Activated T-helper 9 cell treated with anti-CD3 and anti-CD28 coated beads, Interleukin-2, amount 50 U/mL, for 16 hours (primary cell): ENCODE data around the gene MPP3.
A peak's percentile ranks its signal among the peaks of the same experiment; 100 is the strongest.
"Not testable (repeated sequence)": the region's sequence is repeated elsewhere in the genome, so short reads cannot be mapped to it uniquely, and the experiment has no call there.

Source experiments
- DNase-seq: peaks from one replicate; pipeline ENCODE4 v3.0.0-alpha.2; 2020; ENCODE audit warnings: low read depth

Gene MPP3

DNA sequence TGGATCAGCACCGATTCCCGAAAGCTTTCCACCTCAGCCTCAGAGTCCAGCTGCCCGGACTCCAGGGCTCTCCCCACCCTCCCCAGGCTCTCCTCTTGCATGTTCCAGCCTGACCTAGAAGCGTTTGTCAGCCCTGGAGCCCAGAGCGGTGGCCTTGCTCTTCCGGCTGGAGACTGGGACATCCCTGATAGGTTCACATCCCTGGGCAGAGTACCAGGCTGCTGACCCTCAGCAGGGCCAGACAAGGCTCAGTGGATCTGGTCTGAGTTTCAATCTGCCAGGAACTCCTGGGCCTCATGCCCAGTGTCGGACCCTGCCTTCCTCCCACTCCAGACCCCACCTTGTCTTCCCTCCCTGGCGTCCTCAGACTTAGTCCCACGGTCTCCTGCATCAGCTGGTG is 29.0 kb upstream of the MPP3 start:
- DNase-seq, result no peak

DNA sequence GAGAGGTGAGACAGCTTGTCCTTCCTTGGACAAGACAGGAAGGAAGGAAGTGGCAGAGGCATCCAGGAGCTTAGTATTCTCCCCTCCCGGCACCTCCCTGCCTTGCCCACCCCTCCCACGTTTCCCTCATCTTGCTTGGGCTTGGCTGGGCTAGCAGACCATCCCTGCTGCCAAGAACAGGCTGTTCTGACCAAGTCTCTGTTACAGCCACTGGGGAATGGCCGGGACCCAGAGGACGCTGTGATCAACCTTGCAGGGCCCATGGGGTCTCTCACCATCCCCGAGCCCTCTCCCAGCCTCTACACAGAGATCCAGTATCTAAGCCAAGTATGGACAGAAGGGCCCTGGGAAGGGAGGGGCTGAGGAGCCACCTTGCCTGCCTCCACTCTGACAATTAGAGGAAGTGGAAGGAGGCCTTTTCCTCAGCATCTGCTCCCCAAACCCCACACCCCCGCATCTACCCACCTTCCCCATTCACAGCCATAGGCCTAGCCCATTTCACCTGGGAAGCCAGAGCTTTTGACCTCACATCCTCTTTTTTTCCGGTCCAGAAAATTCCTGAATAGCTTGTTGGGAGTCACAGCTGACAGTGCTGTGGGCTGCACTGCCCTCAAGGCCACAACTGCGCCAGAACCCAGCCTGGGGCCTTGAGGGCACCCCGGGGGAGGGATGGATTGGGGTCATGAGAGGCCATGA is 28.1 kb upstream of the MPP3 start:
- no peak for DNase-seq

DNA sequence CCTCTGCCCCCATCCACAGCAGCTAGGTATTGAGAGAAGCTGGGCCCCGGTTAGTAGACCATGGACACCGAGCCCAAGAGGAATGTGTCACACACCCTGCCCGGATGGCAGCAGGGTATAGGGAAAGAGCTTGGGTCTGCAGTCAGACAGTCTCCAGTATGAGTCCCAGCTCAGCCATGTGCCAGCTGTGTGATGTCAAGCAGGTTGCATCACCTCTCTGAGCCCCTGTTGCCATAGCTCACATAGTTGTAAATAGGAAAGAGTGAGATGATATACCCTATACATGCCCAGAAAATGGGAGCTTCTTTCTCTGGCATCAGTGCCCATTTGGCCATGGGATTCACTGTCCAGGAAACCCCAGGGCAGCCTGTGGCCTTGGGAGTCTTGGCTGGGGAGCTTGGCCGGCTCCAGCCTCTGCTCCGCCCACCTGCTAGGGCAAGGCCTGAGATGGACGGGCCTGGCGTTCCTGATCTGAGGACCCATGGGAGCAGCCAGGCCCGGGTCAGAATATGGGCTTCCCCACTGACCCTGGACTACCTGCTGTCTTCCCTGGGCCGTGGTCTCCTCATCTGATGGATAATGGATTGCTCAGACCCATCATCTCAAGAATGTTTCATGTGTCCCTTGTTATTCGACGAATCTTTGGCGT is 27.3 kb upstream of the MPP3 start:
- DNase-seq, result no peak

DNA sequence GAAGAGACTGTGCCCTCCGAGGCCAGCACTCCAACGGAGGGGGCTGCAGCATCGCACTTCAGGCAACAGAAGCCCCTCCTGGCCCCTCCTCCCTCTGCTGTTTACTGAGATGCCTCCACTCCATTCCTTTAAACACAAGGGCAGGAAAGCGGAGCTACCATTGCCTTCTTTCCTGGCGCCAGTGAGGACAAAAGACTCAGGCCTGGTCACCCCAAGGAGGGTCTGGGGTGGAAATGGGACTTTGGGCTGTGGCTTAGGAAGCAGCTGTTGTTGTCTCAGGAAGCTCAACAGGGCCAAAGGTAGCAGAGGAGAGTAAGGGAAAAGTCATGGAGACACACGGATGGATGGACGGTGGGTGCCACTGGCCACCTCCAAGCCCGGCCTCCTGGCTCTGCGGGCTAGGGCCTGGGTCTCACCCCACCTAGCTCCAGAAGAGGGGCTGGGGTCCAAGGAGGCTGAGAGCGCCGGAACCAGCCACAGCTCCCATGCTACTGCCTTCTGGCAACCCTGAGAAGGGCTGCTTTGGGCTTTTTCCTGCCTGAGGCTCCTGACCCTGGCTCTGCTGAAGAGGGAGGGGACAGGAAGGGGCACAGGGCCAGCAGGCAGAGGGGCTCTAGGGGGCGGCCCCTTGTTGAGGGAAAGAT is 25.1 kb upstream of the MPP3 start:
- no peak for DNase-seq

DNA sequence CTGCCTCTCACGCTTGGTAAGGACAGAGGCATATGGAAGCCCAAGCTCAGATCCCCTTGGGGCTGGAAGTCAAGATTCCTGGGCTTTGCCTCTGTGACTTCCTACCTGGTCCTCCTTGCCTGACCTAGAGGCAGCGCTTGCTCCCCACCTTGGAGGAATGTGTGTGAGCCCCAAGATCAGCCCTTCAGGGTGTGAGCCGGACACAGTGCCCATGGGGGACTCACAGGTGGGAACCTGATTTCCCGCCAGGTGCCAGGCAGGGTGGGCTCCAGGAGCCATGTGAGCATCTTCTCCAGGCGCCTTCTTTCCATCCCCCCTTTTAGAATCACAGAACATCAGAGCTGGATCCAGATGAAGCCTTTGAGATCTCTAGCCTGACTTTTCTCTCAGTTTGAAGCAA is 24.2 kb upstream of the MPP3 start:
- no peak for DNase-seq

DNA sequence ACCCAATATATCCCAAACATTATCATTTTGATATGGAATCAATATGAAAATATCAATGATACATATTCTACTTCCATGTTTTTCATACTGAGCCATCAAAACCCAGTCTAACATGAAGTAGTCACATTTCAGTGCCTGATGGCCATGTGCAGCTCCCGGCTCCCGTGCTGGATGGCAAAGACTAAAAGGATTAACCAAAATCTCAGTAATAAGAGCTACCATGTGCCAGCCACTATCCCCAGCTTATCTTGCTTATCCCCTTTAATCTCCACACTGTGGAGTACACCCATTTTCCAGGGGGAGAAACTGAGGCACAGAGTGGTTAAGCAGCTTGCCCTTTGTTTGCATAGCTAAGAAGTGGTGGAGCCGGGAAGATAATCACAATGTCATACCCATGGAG is 23.2 kb upstream of the MPP3 start:
- DNase-seq, result no peak

DNA sequence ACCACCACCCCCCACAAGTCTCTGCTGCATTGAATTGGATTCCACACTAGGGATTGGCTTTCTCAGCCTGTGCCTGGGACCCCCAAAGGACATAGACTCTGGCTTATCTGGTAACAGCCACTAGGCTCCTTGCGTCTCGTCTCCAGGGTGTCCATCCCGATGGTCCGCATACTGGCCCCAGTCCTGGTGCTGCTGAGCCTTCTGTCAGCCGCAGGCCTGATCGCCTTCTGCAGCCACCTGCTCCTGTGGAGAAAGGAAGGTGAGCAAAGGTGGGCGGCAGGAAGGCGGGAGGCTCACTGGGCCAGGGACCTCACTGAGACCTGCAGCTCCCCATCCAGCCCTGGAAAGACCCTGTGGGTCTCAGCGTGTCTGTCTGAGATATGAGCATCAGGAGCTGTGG is 22.1 kb upstream of the MPP3 start:
- no peak for DNase-seq

DNA sequence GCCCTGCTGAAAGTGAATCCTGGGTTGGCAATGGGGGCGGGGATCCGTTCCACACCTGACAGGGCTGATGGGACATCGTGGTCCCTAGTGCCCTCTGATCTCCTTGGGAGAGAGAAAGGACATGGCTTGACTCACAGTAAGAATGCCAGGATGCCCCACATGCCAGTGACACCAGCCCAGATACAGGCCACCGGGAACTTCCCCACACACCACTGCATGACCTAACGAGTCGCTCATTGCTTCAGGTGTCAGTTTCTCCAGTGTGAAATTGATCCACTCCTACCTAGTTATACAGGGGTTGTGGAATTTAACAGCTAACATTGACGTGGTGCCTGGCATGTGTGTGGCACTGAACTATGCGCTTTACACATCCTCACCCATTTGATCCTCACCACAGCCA is 21.6 kb upstream of the MPP3 start:
- DNase-seq, result no peak

DNA sequence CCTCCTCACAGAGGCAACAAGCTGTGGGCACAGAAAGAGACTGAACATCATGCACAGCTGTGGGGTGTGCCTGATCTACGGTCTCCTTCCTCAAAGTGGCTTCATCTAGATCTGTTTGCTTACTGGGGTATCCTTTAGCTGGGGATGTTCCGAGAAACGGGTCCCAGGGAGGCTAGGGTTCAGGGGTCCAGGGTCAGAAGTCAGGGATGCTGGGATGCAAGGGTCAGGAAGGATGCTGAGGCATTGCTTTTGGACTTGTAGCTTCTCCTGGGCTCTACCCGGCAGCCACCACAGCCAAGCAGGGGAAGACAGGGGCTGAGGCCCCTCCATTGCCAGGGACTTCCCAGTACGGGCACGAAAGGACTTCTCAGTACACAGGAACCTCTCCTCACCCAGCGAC is 20.6 kb upstream of the MPP3 start:
- DNase-seq, result no peak

DNA sequence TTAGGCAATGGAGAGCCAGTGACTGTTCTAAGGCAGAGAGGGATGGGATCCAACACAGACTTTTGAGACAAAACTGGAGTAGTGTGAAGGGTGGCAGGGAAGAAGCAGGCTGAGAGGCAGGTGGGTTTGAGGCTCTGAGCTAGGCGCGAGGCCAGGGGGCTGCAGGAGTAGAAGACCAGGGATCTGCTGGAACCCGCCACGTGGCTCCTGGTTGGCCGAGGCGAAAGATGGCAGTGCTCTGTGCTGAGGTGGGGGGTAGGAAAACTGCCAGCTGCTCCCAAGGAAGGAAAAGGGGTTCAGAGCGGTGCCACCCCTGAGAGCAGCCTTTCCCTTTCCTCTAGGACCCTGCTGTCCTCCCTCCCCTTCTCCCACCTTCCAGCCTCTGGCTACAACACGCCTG is 19.6 kb upstream of the MPP3 start:
- DNase-seq, result no peak

DNA sequence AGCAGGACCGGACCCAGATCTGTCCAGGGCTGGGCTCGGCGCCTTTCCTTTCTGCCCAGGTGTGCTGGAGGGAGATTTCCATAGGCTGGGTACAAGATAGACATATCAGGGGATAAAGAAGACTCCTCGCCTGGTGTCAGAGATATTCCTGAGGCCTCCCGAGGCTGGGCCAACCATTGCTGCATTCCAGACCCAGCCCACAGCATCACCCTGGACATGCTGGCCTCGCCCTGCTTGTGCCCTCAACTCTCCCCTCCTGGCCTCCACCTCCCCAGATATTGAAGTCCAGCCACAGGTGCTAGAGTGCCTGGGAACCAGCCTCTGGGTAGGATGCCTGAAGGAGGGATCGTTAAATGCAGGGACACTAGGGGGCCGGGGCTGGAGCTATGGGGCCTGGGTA is 16.2 kb upstream of the MPP3 start:
- DNase-seq, result no peak

DNA sequence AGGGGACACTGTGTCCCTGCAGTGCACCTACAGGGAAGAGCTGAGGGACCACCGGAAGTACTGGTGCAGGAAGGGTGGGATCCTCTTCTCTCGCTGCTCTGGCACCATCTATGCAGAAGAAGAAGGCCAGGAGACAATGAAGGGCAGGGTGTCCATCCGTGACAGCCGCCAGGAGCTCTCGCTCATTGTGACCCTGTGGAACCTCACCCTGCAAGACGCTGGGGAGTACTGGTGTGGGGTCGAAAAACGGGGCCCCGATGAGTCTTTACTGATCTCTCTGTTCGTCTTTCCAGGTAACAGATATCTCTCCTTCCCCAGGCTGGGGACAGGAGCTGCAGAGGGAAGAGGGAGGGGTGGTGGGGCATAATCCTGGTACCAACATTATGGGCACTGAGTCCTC is 15.7 kb upstream of the MPP3 start:
- DNase-seq, result no peak

DNA sequence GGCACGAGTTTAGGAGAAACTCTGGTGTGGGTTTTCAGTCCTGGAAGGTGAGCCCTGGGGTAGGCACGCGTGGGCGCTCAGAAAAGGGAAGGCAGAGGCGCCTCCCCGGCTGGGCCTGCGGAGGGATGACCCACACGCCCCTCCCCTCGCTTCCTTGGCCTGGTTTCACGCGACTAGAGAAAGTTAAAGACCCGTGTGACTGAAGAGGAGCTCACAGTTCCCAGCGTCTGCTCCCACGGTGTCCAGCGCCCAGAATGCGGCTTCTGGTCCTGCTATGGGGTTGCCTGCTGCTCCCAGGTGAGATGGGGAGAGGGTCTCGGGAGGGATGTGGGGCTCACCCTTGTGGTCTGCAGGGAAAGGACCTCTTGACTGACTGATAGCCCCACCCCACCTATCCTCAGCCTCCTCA is 14.0 kb upstream of the MPP3 start, which contains the start of gene CD300LG:
Gene CD300LG, plus strand, starts transcription at position 214 of the 409 bp plus-strand sequence. Its CDS starts 41 bp downstream, at position 255.
- DNase-seq, result no peak

DNA sequence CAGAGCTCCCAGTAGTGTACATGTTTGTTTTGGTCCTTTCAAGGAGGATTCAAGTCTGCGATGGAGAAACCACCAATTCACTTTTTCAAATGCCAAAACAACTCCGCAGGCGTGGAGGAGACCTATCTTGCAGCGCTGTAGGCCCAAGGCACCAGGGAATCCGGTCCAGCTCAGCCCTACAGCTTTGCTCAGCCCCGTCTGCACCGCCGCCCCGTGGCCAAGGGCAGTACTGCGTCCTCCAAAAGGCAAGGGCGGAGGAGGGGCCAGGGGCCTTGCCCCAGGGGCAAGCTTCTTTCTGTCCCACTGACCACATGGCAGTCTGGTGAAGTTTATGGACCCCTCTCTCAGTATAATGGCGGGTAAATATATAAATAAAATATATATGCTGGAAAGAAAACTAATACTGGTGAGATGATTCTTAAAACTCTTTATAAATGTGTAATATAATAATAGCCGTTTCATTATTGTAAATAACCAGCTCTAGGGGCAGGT is 13.3 kb upstream of the MPP3 start:
- peak; percentile 64 for DNase-seq

DNA sequence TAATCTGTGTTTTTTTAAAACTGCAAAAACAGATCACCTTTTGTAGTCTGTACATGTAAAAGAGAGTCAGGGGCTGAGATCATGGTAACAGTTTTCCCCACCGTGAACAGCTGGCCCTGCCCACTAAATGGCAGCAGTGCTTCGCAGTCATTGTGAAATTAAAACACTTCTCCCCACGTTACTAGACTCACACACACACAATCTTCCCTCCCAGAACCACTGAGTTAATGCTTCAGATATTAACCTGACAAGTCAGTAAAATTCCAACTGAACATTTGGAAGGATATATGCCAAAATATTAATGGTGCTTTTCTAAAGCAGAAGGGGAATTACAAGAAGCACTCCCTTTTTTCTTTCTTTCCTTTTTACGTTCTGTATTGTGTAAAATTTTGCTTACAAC is 12.8 kb upstream of the MPP3 start:
- DNase-seq, result no peak

DNA sequence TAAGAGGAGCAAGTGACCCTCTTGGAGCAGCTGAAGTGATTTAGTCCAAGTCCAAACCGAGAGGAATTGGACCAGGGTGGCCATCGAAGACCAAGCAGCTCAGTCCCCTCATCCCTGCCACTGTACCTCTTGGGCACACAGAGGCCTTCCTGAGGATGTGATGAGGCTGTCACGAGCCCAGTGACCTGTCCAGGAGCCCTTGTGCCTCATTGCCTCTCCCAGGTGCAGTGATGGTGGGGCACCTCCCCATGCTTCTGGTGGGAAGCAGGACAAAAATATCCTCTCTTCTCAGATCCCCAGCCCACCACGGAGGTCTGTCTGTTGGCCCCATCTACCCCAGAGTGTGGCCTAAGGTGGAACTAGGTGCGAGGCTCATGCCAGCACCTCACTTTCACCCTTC is 11.3 kb upstream of the MPP3 start:
- no peak for DNase-seq

DNA sequence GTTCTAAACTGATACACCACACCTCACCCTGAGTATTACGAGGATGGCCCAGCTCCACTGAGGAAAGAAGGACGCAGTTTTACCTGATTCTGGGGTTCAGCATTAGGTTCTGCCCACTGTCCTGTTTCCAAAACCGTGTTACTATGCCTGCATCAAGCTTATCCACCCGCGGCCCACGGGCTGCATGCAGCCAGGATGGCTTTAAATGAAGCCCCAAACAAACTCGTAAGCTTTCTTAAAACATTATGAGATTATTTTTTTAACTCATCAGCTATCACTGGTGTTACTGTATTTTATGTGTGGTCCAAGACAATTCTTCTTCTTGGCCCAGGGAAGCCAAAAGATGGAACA is 10.0 kb upstream of the MPP3 start:
- DNase-seq, result no peak

DNA sequence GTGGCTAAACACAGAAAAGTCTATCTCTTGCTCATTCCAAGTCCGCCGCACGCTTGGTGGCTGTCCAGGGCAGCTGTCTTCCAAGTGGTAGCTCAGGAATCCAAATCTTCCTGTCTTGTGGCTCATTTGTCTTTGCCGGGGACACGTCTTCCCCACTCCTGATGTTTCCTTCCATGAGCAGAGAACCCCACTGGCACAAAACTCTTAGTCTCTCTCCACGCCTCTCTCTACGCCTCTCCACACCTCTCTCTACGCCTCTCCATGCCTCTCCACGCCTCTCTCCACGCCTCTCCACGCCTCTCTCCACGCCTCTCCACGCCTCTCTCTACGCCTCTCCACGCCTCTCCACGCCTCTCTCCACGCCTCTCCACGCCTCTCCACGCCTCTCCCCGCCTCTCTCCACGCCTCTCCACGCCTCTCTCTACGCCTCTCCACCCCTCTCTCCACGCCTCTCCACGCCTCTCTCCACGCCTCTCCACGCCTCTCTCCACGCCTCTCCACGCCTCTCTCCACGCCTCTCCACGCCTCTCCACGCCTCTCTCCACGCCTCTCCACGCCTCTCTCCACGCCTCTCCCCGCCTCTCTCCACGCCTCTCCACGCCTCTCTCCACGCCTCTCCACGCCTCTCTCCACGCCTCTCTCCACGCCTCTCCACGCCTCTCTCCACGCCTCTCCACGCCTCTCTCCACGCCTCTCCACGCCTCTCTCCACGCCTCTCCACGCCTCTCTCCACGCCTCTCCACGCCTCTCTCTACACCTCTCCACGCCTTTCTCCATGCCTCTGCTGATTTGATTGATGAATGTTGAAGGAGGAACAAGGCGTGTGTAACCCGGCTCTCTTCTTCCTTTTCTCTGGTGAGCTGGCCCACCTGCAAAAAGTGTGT is 9.4 kb upstream of the MPP3 start:
- DNase-seq, result not testable (repeated sequence)

DNA sequence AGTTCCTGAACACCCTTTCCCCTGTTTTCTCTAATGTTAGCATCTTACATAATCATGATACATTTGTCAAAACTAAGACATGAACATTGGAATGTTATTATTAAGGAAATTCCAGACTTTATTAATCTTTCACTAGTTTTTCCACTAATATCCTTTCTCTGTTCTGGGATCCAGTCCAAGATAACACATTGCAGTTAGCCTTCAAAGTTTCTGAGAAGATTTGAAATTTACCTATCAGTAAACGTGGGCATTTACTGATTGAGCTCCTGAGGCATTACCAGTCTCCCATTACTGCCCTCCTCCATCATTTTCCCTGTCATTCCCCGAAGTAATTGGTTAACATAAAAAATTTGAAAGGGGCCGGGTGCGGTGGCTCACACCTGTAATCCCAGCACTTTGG is 8.3 kb upstream of the MPP3 start:
- DNase-seq, result no peak

DNA sequence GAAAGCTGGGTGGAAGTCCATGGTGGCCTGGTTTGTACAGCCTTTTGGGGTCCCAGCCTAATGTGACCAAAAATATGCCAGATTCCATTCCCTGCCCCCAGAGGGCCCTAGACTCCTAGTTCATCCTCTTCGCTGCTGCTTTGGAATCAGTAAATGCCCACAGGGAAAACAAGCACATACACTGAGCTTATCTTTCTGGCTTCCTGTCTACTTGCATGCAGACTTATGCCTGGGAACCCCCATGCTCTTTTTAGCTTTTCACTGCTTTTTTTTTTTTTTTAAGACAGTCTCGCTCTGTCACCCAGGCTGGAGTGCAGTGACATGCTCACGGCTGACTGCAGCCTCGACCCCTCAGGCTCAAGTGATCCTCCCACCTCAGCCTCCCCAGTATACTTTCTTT is 7.9 kb upstream of the MPP3 start:
- DNase-seq, result no peak

DNA sequence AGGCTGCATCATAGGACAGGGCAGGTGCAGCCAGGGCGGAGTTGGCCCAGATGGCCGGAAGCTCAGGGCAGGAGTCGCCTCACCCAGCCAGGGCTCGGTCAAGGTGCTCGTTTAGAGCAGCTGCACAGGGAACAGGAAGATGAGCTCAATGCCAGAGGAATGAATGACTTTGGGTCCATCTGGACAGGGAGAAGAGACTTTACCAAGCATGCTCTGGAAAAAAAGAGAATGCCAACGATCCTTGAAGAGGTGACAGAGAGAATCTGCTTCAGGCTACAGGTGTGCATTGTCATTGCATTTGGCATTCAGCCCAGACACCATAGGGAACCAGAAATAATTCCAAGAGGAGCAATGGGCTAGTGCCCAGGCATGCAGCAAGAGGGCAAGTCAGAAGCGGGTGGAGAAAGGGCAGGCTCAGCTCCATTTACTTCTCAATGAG is 6.7 kb upstream of the MPP3 start:
- no peak for DNase-seq

DNA sequence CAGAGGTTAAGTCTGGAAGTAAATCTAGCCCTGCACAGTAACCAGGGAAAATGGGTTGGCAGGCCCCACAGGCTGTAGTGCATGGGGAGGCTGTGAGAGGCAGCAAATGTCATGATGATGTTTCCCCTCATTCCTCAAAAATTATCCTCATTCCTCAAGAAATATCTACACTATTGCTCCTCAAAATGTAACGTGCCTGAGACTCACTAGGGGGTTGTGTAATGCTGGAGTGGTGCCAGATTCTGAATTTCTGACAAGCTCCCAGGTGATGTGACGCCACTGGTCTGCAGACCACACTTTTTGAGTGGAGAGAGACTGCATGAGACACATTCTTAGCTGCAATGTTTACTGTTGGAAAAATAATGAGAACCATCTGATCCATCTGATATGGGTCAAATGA is 1.2 kb upstream of the MPP3 start:
- DNase-seq, result no peak
